ENCODE data around the gene ZNF581. TPM values are rescaled to one million over a fixed set of nuclear protein-coding genes. Genes with fewer than 3 reads are reported as not detected.

The ZNF581 gene
- total RNA-seq (2014; rRNA removed; shearing (Covaris generic)) = 28.6 and 29.3 TPM in 2 replicates

GRCh38 chr19:55643003-55643886, at the start of gene ZNF581:
TSS of gene ZNF581 (plus strand) at chr19:55643649. CDS start at chr19:55644572, 923 bp downstream.

GRCh38 chr19:55599468-55599841, 44.0 kb upstream of the ZNF581 start, which contains the start of gene FIZ1:
TSS of gene FIZ1 (minus strand) at chr19:55599517. CDS start at chr19:55597865, 1,652 bp downstream.

DNA sequence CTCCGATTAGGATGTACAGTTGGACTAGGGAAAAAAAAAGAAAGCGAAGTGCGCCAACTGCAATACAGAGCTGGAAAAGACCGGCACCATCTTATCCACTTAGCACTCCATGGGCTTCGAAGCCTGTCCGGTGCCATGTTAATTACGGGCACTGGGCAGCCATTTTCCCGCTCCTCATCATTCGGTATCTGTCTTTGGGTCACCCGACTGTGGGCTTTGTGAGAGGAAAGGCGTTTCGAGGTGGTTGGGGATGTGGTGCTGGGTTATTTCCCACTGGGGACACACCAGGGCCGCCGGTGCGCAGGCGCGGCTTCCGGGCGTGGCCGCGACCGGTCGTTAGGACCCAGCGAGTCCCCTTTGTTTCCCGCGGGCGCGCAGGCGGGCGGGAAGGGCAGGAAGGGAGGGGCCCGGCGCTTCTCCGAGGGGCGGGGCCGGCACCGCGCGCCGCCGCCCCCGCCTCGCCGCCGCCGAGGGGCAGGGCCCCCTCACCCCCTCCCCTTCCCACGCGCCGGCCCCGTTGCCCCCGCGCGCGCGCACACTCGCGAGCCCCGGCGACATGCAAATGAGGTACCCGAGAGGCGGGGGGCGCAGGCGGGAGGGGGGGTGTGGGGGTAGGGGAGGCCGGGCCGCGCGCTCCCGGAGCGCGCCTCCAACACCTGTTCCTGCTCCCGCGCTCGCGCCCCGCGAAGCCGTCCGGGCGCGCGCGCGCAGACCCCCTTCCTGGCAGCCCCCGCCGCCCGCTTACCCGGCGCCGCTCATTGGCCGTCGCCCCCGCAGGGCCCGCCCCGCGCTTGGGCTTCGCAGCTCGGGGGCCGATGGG, 43.4 kb upstream of the ZNF581 start, which contains the start of gene ZNF524:
Gene ZNF524, plus strand, starts transcription at position 447 of the 820 bp plus-strand sequence. CDS start 1,825 bp downstream, outside the sequence.

GRCh38 chr19:55605637-55606470, 37.6 kb upstream of the ZNF581 start, which contains the start of gene ZNF865:
TSS of gene ZNF865 (plus strand) at chr19:55605647. CDS start at chr19:55613619, 7,972 bp downstream.

GRCh38 chr19:55624109-55625003, 19.1 kb upstream of the ZNF581 start, which contains the start of gene ZNF784:
TSS of gene ZNF784 (minus strand) at chr19:55624566. CDS start at chr19:55624561, 5 bp downstream.

GRCh38 chr19:55640577-55641425, 2.6 kb upstream of the ZNF581 start, which contains the start of gene ZNF580:
TSS of gene ZNF580 (plus strand) at chr19:55641002. CDS start at chr19:55642509, 1,507 bp downstream.

GRCh38 chr19:55647732-55648584, 4.5 kb downstream of the ZNF581 start, which contains the start of gene CCDC106:
TSS of gene CCDC106 (plus strand) at chr19:55648212. CDS start at chr19:55649047, 835 bp downstream.

DNA sequence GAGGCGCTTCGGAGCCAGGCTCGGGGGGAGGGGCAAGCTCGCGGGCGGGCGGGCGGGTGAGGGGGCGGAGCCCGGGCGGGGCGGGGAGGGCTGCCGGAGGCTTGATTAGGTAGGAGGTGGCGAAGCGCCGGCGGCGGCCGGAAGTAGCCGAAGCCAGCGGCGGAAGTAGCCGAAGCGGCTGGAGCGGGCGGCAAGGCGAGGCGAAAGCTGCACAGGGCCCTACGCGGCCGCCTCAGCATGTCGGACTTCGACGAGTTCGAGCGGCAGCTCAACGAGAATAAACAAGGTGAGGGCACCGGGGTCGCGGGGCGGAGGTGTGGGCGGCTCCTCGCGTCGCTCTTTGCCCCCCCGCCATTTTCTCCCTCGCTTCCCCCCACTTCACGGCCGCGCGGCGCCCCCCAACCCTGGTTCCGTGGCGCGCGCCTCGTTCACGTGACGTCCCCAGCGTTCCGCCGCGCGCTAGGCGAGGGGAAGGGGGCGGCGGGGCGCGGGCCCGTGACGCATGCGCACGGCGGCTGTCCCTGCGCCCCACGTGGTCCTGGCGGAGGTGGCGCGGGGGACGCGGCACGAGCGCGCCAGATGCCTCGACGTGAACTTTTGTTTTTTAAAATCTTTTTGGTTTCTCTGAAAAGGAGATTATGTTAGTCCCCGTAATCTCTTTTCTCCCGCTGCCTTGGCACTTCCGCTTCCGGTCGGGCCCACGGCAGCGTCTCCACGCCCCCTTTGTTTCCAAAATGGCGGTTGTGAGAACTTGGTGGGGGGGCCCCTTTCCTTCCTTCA, 11.6 kb downstream of the ZNF581 start, which contains the start of gene U2AF2:
Gene U2AF2, plus strand, starts transcription at position 168 of the 780 bp plus-strand sequence. Its CDS starts 70 bp downstream, at position 238.

GRCh38 chr19:55674841-55675660, 31.6 kb downstream of the ZNF581 start, which contains the start of gene EPN1:
TSS of gene EPN1 (plus strand) at chr19:55675226. CDS start at chr19:55678628, 3,402 bp downstream.

Other genes with a start within 250 kb of the ZNF581 start
- 1,207 and 1,551 TPM in 2 replicates for gene UBE2S, start 235.9 kb upstream of the ZNF581 start, total RNA-seq (2014; rRNA removed; shearing (Covaris generic))
- 0.03 TPM in 1 of 2 replicates, not detected in the other for gene SHISA7, start 200.3 kb upstream of the ZNF581 start, total RNA-seq (2014; rRNA removed; shearing (Covaris generic))
- gene ISOC2, start 182.0 kb upstream of the ZNF581 start, total RNA-seq (2014; rRNA removed; shearing (Covaris generic)) = 54.6 and 60.8 TPM in 2 replicates
- not detected in 2 replicates for gene C19orf85, start 178.9 kb upstream of the ZNF581 start, total RNA-seq (2014; rRNA removed; shearing (Covaris generic))
- 6.7 and 6.9 TPM in 2 replicates for gene ZNF628, start 167.0 kb upstream of the ZNF581 start, total RNA-seq (2014; rRNA removed; shearing (Covaris generic))
- gene NAT14, start 158.5 kb upstream of the ZNF581 start, total RNA-seq (2014; rRNA removed; shearing (Covaris generic)) = 39.9 and 45.6 TPM in 2 replicates
- 0.53 and 0.93 TPM in 2 replicates for gene SSC5D, start 155.2 kb upstream of the ZNF581 start, total RNA-seq (2014; rRNA removed; shearing (Covaris generic))
- not detected in 2 replicates for gene SBK2, start 106.5 kb upstream of the ZNF581 start, total RNA-seq (2014; rRNA removed; shearing (Covaris generic))
- gene SBK3, start 98.1 kb upstream of the ZNF581 start, total RNA-seq (2014; rRNA removed; shearing (Covaris generic)) = 0.11 TPM in 1 of 2 replicates, not detected in the other
- 5.2 and 5.4 TPM in 2 replicates for gene ZNF579, start 62.8 kb upstream of the ZNF581 start, total RNA-seq (2014; rRNA removed; shearing (Covaris generic))
- gene FIZ1, start 44.1 kb upstream of the ZNF581 start, total RNA-seq (2014; rRNA removed; shearing (Covaris generic)) = 9.3 and 10.3 TPM in 2 replicates
- gene ZNF524, start 43.4 kb upstream of the ZNF581 start, total RNA-seq (2014; rRNA removed; shearing (Covaris generic)) = 8.6 and 12.3 TPM in 2 replicates
- gene ZNF865, start 38.0 kb upstream of the ZNF581 start, total RNA-seq (2014; rRNA removed; shearing (Covaris generic)) = 2.7 and 3.7 TPM in 2 replicates
- 5.2 and 6.1 TPM in 2 replicates for gene ZNF784, start 19.1 kb upstream of the ZNF581 start, total RNA-seq (2014; rRNA removed; shearing (Covaris generic))
- 15.3 and 22.6 TPM in 2 replicates for gene ZNF580, start 2.6 kb upstream of the ZNF581 start, total RNA-seq (2014; rRNA removed; shearing (Covaris generic))
- gene CCDC106, start 4.6 kb downstream of the ZNF581 start, total RNA-seq (2014; rRNA removed; shearing (Covaris generic)) = 26.5 and 33.1 TPM in 2 replicates
- 291 and 325 TPM in 2 replicates for gene U2AF2, start 11.4 kb downstream of the ZNF581 start, total RNA-seq (2014; rRNA removed; shearing (Covaris generic))
- gene EPN1, start 31.6 kb downstream of the ZNF581 start, total RNA-seq (2014; rRNA removed; shearing (Covaris generic)) = 79.8 and 91.3 TPM in 2 replicates
- not detected in 2 replicates for gene NLRP9, start 94.8 kb downstream of the ZNF581 start, total RNA-seq (2014; rRNA removed; shearing (Covaris generic))
- 1.0 and 2.7 TPM in 2 replicates for gene RFPL4A, start 115.4 kb downstream of the ZNF581 start, total RNA-seq (2014; rRNA removed; shearing (Covaris generic))
- 0.37 TPM in 1 of 2 replicates, not detected in the other for gene RFPL4AL1, start 125.5 kb downstream of the ZNF581 start, total RNA-seq (2014; rRNA removed; shearing (Covaris generic))
- 0.75 and 1.3 TPM in 2 replicates for gene NLRP11, start 188.3 kb downstream of the ZNF581 start, total RNA-seq (2014; rRNA removed; shearing (Covaris generic))
- gene NLRP4, start 192.9 kb downstream of the ZNF581 start, total RNA-seq (2014; rRNA removed; shearing (Covaris generic)) = 0.11 TPM in 1 of 2 replicates, not detected in the other

Measured in A375 (cell line).